HepG2 (cell line): ENCODE results near the gene DOLK. TPM values are rescaled to one million over a fixed set of nuclear protein-coding genes. Genes with fewer than 3 reads are reported as not detected.

Source experiments
- ATF6 ChIP-seq: sonication (generic); formaldehyde crosslinking; conservative IDR thresholded peaks from 2 replicates; pipeline ENCODE4 v1.4.0; 2020; ENCODE audit warnings: missing genetic modification reagents
- BCLAF1 ChIP-seq: fragments of 450-650 bp; IDR thresholded peaks from 2 replicates; pipeline ENCODE4 v1.6.1; 2017; ENCODE audit warnings: mild to moderate bottlenecking
- CSRNP2 ChIP-seq: sonication (generic); formaldehyde crosslinking; conservative IDR thresholded peaks from 2 replicates; pipeline ENCODE4 v1.8.0; 2022; ENCODE audit warnings: low read depth, missing genetic modification reagents
- EEA1 ChIP-seq: sonication (generic); formaldehyde crosslinking; IDR thresholded peaks from 2 replicates; pipeline ENCODE4 v1.5.1; 2020; ENCODE audit warnings: mild to moderate bottlenecking, missing genetic modification reagents, borderline replicate concordance
- GABPA ChIP-seq, 2 experiments: IDR thresholded peaks; 2 replicates each; pipeline ENCODE4 v1.6.1; 2011 to 2016; ENCODE audit warnings: low read depth in 2 of 2, low read length in 1 of 2, missing biosample characterization in 1 of 2, missing genetic modification characterization in 1 of 2
- GPN1 ChIP-seq: sonication (generic); formaldehyde crosslinking; IDR thresholded peaks from 2 replicates; pipeline ENCODE4 v1.5.1; 2020; ENCODE audit warnings: missing genetic modification reagents, borderline replicate concordance
- HINFP ChIP-seq: sonication (generic); formaldehyde crosslinking; IDR thresholded peaks from 2 replicates; pipeline ENCODE4 v1.4.0; 2020; ENCODE audit warnings: low read depth, mild to moderate bottlenecking, missing genetic modification reagents
- KDM2A ChIP-seq: sonication (generic); formaldehyde crosslinking; IDR thresholded peaks from 2 replicates; pipeline ENCODE4 v1.4.0; 2020; ENCODE audit warnings: low read depth, missing genetic modification reagents, borderline replicate concordance
- KMT2A ChIP-seq: sonication (generic); formaldehyde crosslinking; IDR thresholded peaks from 2 replicates; pipeline ENCODE4 v1.4.0; 2020; ENCODE audit warnings: missing genetic modification reagents
- MTF1 ChIP-seq: sonication (generic); formaldehyde crosslinking; IDR thresholded peaks from 2 replicates; pipeline ENCODE4 v1.5.0; 2020; ENCODE audit warnings: missing genetic modification reagents
- NFRKB ChIP-seq: fragments of 450-650 bp; IDR thresholded peaks from 2 replicates; pipeline ENCODE4 v1.6.1; 2017
- RBAK ChIP-seq: sonication (generic); formaldehyde crosslinking; IDR thresholded peaks from 2 replicates; pipeline ENCODE4 v1.5.1; 2020; ENCODE audit warnings: mild to moderate bottlenecking, missing genetic modification reagents
- SOX13 ChIP-seq, 3 experiments: fragments of 450-650 bp in 1 of 3; sonication (generic) in 1 of 3; formaldehyde crosslinking in 1 of 3; IDR thresholded peaks in 2 of 3; conservative IDR thresholded peaks in 1 of 3; 2 replicates each; pipeline versions ENCODE4 v1.5.0 to v1.6.1; 2016 to 2020; ENCODE audit warnings: antibody characterized with exemption in 1 of 3, mild to moderate bottlenecking in 1 of 3, missing compliant biosample characterization in 1 of 3, missing genetic modification reagents in 1 of 3, moderate library complexity in 1 of 3
- SRSF4 ChIP-seq: fragments of 200-400 bp; formaldehyde crosslinking; IDR thresholded peaks from one replicate; pipeline ENCODE4 v1.6.1; 2018; ENCODE audit warnings: mild to moderate bottlenecking, low read depth, low read length, moderate library complexity; ENCODE audit not compliant: poor library complexity, severe bottlenecking
- XRCC5 ChIP-seq: fragments of 200-400 bp; formaldehyde crosslinking; optimal IDR thresholded peaks from 2 replicates; pipeline ENCODE3; 2017; ENCODE audit warnings: mild to moderate bottlenecking, low read length
- ZC3H4 ChIP-seq: sonication (generic); formaldehyde crosslinking; IDR thresholded peaks from 2 replicates; pipeline ENCODE4 v1.4.0; 2020; ENCODE audit warnings: missing genetic modification reagents, borderline replicate concordance
- ZFP41 ChIP-seq: sonication (generic); formaldehyde crosslinking; IDR thresholded peaks from 2 replicates; pipeline ENCODE4 v1.4.0; 2020; ENCODE audit warnings: mild to moderate bottlenecking, missing genetic modification reagents, borderline replicate concordance
- ZMYM2 ChIP-seq: sonication (generic); formaldehyde crosslinking; IDR thresholded peaks from 2 replicates; pipeline ENCODE4 v1.8.0; 2022; ENCODE audit warnings: mild to moderate bottlenecking, missing genetic modification reagents
- ZNF230 ChIP-seq: sonication (generic); formaldehyde crosslinking; IDR thresholded peaks from 2 replicates; pipeline ENCODE4 v1.4.0; 2020; ENCODE audit warnings: mild to moderate bottlenecking, missing genetic modification reagents
- ZNF30 ChIP-seq: sonication (generic); formaldehyde crosslinking; IDR thresholded peaks from 2 replicates; pipeline ENCODE4 v1.5.0; 2020; ENCODE audit warnings: mild to moderate bottlenecking, missing genetic modification reagents
- polyA plus RNA-seq, 8 experiments: library from polyadenylated mRNA; depleted of rRNA in 3 of 8; stranded (reverse) in 7 of 8; unstranded in 1 of 8; fragments of >200 nt; fragmentation: Illumina TruSeq in 4 of 8; extraction: Trizol in 4 of 8; gene quantifications; 2 replicates each; pipeline versions ENCODE4 v1.2.1 to v1.2.3, GENCODE V29; 2011 to 2016; ENCODE audit warnings: low read depth in 4 of 8, missing spikeins in 1 of 8, mixed read lengths in 1 of 8; ENCODE audit not compliant: insufficient read depth in 1 of 8
- total RNA-seq, 5 experiments: library from RNA; depleted of rRNA; stranded (reverse); fragments of >200 nt; fragmentation: Illumina TruSeq; extraction: Trizol; gene quantifications; 2 replicates each; pipeline ENCODE4 v1.2.3, GENCODE V29; 2016; ENCODE audit warnings: low read depth in 1 of 5

DOLK gene
- total and polyA plus RNA-seq, 2 of the 13 experiments (the other 11 are each of a cell fraction or from before 2014, with no cell fraction given), result 15.4 to 18.7 TPM

GRCh38 chr9:128912270-128912853 is 35.0 kb downstream of the DOLK start (continued):
- TF ChIP-seq SOX13 (IDR thresholded peaks at IDR 0.05) (peak; percentile 86), SOX13 (CRISPR knock-in tag; conservative IDR thresholded peaks at IDR 0.05 in 1 of 2, IDR thresholded peaks at IDR 0.05 in 1 of 2) (peak in 1 of 2 experiments; percentile 95; a peak in 2 of 4 replicates), BCLAF1 (no peak), ZC3H4 (CRISPR knock-in tag) (no peak), GABPA (IDR thresholded peaks at IDR 0.05; ENCODE audit: low read depth, low read length) (no peak), GABPA (CRISPR knock-in tag; IDR thresholded peaks at IDR 0.05; ENCODE audit: low read depth) (no peak), HINFP (CRISPR knock-in tag) (no peak), ZNF230 (CRISPR knock-in tag) (no peak), ZFP41 (CRISPR knock-in tag) (no peak), CSRNP2 (CRISPR knock-in tag) (no peak), SRSF4 (no peak), RBAK (CRISPR knock-in tag) (no peak), KMT2A (CRISPR knock-in tag) (no peak), GPN1 (CRISPR knock-in tag) (no peak), ATF6 (CRISPR knock-in tag) (no peak), KDM2A (no peak; the same call in 1 of the 2 replicates), ZNF30 (no peak), NFRKB (no peak), XRCC5 (no peak), ZMYM2 (no peak), MTF1 (no peak), EEA1 (CRISPR knock-in tag) (no peak)
